WTC11 (cell line): ENCODE results near the gene TEX13B. TPM values are rescaled to one million over a fixed set of nuclear protein-coding genes. Genes with fewer than 3 reads are reported as not detected.

ENCODE experiments used
- ATAC-seq: fragments of 200-7000 bp; cut with Tn5 transposase; 2 replicates; pipeline ENCODE4 v1.10.0; 2021; ENCODE audit warnings: mild to moderate bottlenecking, moderate library complexity
- CTCF ChIA-PET: fragments of 300-600 bp; sonication (Branson Sonifier 250); formaldehyde crosslinking; loops from one replicate; lab custom pipeline; 2021; ENCODE audit warnings: antibody characterized with exemption; lab: Charles Lee
- POLR2A ChIA-PET: fragments of 350-600 bp; sonication (Branson Sonifier 250); formaldehyde crosslinking; loops from one replicate; lab custom pipeline; 2021; ENCODE audit warnings: antibody characterized with exemption; lab: Charles Lee
- DNase-seq: peaks from one replicate; pipeline ENCODE4 v3.0.0; 2021; ENCODE audit warnings: low spot score
- H3K27ac Mint-ChIP-seq: 2 replicates; pipeline ENCODE4 v1.8.0; 2021; ENCODE audit warnings: mixed read lengths
- H3K27me3 Mint-ChIP-seq: 2 replicates; pipeline ENCODE4 v1.8.0; 2021; ENCODE audit warnings: low read depth, mild to moderate bottlenecking, moderate library complexity, mixed read lengths
- H3K36me3 Mint-ChIP-seq: 2 replicates; pipeline ENCODE4 v1.8.0; 2021; ENCODE audit warnings: mixed read lengths
- H3K4me1 Mint-ChIP-seq: 2 replicates; pipeline ENCODE4 v1.8.0; 2022; ENCODE audit warnings: mixed read lengths
- H3K4me3 Mint-ChIP-seq: 2 replicates; pipeline ENCODE4 v1.8.0; 2021; ENCODE audit warnings: mild to moderate bottlenecking, moderate library complexity, mixed read lengths
- H3K9me3 Mint-ChIP-seq: 2 replicates; pipeline ENCODE4 v1.8.0; 2021; ENCODE audit warnings: mixed read lengths
- ATF3 ChIP-seq: sonication (generic); formaldehyde crosslinking; conservative IDR thresholded peaks from 2 replicates; pipeline ENCODE4 v1.8.1; 2022; ENCODE audit warnings: mild to moderate bottlenecking, missing genetic modification reagents
- CDX4 ChIP-seq: fragments of 250-450 bp; sonication (Bioruptor Pico); IDR thresholded peaks from 2 replicates; pipeline ENCODE4 v1.9.0; 2021; ENCODE audit warnings: moderate library complexity, mild to moderate bottlenecking, inconsistent platforms, borderline replicate concordance
- CREM ChIP-seq: sonication (generic); formaldehyde crosslinking; IDR thresholded peaks from 2 replicates; pipeline ENCODE4 v1.8.1; 2022; ENCODE audit warnings: mild to moderate bottlenecking, missing genetic modification reagents, moderate library complexity
- ESRRA ChIP-seq: sonication (generic); formaldehyde crosslinking; IDR thresholded peaks from 2 replicates; pipeline ENCODE4 v1.8.1; 2022; ENCODE audit warnings: mild to moderate bottlenecking, missing genetic modification reagents, borderline replicate concordance
- MXD4 ChIP-seq: fragments of 250-450 bp; sonication (Bioruptor Pico); IDR thresholded peaks from 2 replicates; pipeline ENCODE4 v1.8.0; 2021; ENCODE audit warnings: mild to moderate bottlenecking, moderate library complexity, borderline replicate concordance
- MYBL2 ChIP-seq: sonication (generic); formaldehyde crosslinking; IDR thresholded peaks from 2 replicates; pipeline ENCODE4 v1.8.1; 2023; ENCODE audit warnings: mild to moderate bottlenecking, moderate library complexity, missing genetic modification reagents
- NFATC4 ChIP-seq: fragments of 250-450 bp; sonication (Bioruptor Pico); IDR thresholded peaks from 2 replicates; pipeline ENCODE4 v1.9.0; 2021; ENCODE audit warnings: mild to moderate bottlenecking
- NFYB ChIP-seq: sonication (generic); formaldehyde crosslinking; conservative IDR thresholded peaks from 2 replicates; pipeline ENCODE4 v1.8.0; 2022; ENCODE audit warnings: low read depth, missing genetic modification reagents
- SMAD3 ChIP-seq: sonication (generic); formaldehyde crosslinking; IDR thresholded peaks from 2 replicates; pipeline ENCODE4 v1.8.0; 2022; ENCODE audit warnings: missing genetic modification reagents, mild to moderate bottlenecking, borderline replicate concordance
- SP1 ChIP-seq: sonication (generic); formaldehyde crosslinking; conservative IDR thresholded peaks from 2 replicates; pipeline ENCODE4 v1.8.1; 2022; ENCODE audit warnings: missing genetic modification reagents
- TEAD4 ChIP-seq: sonication (generic); formaldehyde crosslinking; IDR thresholded peaks from 2 replicates; pipeline ENCODE4 v1.8.0; 2022; ENCODE audit warnings: mild to moderate bottlenecking, missing genetic modification reagents
- TP53 ChIP-seq: sonication (generic); formaldehyde crosslinking; IDR thresholded peaks from 2 replicates; pipeline ENCODE4 v1.8.1; 2023; ENCODE audit warnings: mild to moderate bottlenecking, missing genetic modification reagents
- USF1 ChIP-seq: sonication (generic); formaldehyde crosslinking; IDR thresholded peaks from 2 replicates; pipeline ENCODE4 v1.8.0; 2022; ENCODE audit warnings: mild to moderate bottlenecking, missing genetic modification reagents
- ZMAT4 ChIP-seq: fragments of 250-450 bp; sonication (Bioruptor Pico); IDR thresholded peaks from 2 replicates; pipeline ENCODE4 v1.9.0; 2021; ENCODE audit warnings: mild to moderate bottlenecking
- ZNF219 ChIP-seq: sonication (generic); formaldehyde crosslinking; IDR thresholded peaks from 2 replicates; pipeline ENCODE4 v1.8.0; 2023; ENCODE audit warnings: missing genetic modification reagents, mild to moderate bottlenecking, borderline replicate concordance
- ZNF232 ChIP-seq: sonication (generic); formaldehyde crosslinking; IDR thresholded peaks from 2 replicates; pipeline ENCODE4 v1.8.0; 2022; ENCODE audit warnings: mild to moderate bottlenecking, missing genetic modification reagents
- ZNF416 ChIP-seq: fragments of 250-450 bp; sonication (Bioruptor Pico); IDR thresholded peaks from 2 replicates; pipeline ENCODE4 v1.9.0; 2021; ENCODE audit warnings: mild to moderate bottlenecking, inconsistent platforms
- total RNA-seq: library from RNA; stranded (reverse); gene quantifications from 3 replicates; pipeline ENCODE4 v1.2.3, GENCODE V29; 2021
- TF ChIP-seq, protein P1 (sequence below): sonication (generic); formaldehyde crosslinking; IDR thresholded peaks from 2 replicates; pipeline ENCODE4 v1.8.1; 2023; ENCODE audit warnings: mild to moderate bottlenecking, missing genetic modification reagents
- TF ChIP-seq, protein P2 (sequence below): sonication (generic); formaldehyde crosslinking; IDR thresholded peaks from 2 replicates; pipeline ENCODE4 v1.8.1; 2022; ENCODE audit warnings: mild to moderate bottlenecking, missing genetic modification reagents, moderate library complexity, borderline replicate concordance
- TF ChIP-seq, protein P3 (sequence below): fragments of 250-450 bp; sonication (Bioruptor Pico); conservative IDR thresholded peaks from 2 replicates; pipeline ENCODE4 v1.9.0; 2021; ENCODE audit warnings: mild to moderate bottlenecking
- TF ChIP-seq, protein P4 (sequence below): fragments of 200-600 bp; IDR thresholded peaks from 2 replicates; pipeline ENCODE4 v1.8.0; 2022; ENCODE audit warnings: antibody characterized with exemption

The TEX13B gene
- total RNA-seq, 1 experiment from 2014 or later, result 3.9 TPM

GRCh38 chrX:107936434-107936730, 45.8 kb downstream of the TEX13B start (continued):
- TF ChIP-seq, protein P1, sequence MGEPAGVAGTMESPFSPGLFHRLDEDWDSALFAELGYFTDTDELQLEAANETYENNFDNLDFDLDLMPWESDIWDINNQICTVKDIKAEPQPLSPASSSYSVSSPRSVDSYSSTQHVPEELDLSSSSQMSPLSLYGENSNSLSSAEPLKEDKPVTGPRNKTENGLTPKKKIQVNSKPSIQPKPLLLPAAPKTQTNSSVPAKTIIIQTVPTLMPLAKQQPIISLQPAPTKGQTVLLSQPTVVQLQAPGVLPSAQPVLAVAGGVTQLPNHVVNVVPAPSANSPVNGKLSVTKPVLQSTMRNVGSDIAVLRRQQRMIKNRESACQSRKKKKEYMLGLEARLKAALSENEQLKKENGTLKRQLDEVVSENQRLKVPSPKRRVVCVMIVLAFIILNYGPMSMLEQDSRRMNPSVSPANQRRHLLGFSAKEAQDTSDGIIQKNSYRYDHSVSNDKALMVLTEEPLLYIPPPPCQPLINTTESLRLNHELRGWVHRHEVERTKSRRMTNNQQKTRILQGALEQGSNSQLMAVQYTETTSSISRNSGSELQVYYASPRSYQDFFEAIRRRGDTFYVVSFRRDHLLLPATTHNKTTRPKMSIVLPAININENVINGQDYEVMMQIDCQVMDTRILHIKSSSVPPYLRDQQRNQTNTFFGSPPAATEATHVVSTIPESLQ (CRISPR knock-in tag), result no peak
- TF ChIP-seq SP1 (CRISPR knock-in tag) (no peak), MXD4 (no peak), CREM (no peak), SMAD3 (CRISPR knock-in tag) (no peak), MYBL2 (CRISPR knock-in tag) (no peak)
- TF ChIP-seq, protein P2, sequence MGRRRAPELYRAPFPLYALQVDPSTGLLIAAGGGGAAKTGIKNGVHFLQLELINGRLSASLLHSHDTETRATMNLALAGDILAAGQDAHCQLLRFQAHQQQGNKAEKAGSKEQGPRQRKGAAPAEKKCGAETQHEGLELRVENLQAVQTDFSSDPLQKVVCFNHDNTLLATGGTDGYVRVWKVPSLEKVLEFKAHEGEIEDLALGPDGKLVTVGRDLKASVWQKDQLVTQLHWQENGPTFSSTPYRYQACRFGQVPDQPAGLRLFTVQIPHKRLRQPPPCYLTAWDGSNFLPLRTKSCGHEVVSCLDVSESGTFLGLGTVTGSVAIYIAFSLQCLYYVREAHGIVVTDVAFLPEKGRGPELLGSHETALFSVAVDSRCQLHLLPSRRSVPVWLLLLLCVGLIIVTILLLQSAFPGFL (CRISPR knock-in tag), result no peak

GRCh38 chrX:107935664-107936433, 46.3 kb downstream of the TEX13B start:
- CTCF ChIA-PET, result interaction anchor here (0.5 to 0.9 kb wide), 2 partner anchors 21 to 161 kb away, joined by 3 read pairs; no protein-coding TSS in a partner anchor
- peak overlapping the region; percentile 83 for H3K4me3 Mint-ChIP-seq
- H3K9me3 Mint-ChIP-seq, result no peaks in the 10 kb centered on the region
- POLR2A ChIA-PET, result no interaction called here
- peak; percentile 86 for ATAC-seq
- no peak for TF ChIP-seq CDX4
- peak; percentile 19 for DNase-seq
- H3K36me3 Mint-ChIP-seq, result peaks cover 15% of the 10 kb centered on the region
- peaks cover 20% of the 10 kb centered on the region; the same call in 1 of the 2 replicates for H3K4me1 Mint-ChIP-seq
- peak overlapping the region; percentile 22; the same call in 1 of the 2 replicates for H3K27ac Mint-ChIP-seq
- H3K27me3 Mint-ChIP-seq, result no peaks in the 10 kb centered on the region; the same call in 1 of the 2 replicates

DNA sequence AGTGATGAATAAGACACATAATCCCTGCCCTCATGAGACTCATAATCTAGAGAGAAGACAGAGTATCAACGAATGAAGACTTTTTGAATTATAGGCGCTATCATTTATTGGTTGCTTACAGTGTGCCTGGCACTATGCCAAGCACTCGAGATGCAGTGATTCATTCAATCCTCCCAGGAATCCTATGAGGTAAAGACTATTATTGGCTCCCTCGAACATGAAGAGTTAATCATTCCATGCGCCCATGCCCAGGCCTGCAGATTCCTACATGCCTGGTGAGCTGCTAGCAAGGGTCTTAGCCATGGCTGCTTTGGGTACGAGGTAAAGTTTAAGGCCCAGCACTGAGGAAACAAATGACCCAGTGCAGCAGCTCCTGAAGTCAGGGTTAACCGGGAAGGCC, 47.0 kb downstream of the TEX13B start:
- ATAC-seq (peak; percentile 32), DNase-seq (no peak)
- H3K27ac Mint-ChIP-seq, result no peak overlapping the region
- peak overlapping the region; percentile 83 for H3K4me3 Mint-ChIP-seq
- ChIA-PET POLR2A (no interaction called here), CTCF (interaction anchor here (0.5 to 0.9 kb wide), 2 partner anchors 20 to 160 kb away, joined by 3 read pairs; no protein-coding TSS in a partner anchor)
- no peaks in the 10 kb centered on the region; the same call in 1 of the 2 replicates for H3K27me3 Mint-ChIP-seq
- H3K9me3 Mint-ChIP-seq, result no peaks in the 10 kb centered on the region
- TF ChIP-seq, protein P3, sequence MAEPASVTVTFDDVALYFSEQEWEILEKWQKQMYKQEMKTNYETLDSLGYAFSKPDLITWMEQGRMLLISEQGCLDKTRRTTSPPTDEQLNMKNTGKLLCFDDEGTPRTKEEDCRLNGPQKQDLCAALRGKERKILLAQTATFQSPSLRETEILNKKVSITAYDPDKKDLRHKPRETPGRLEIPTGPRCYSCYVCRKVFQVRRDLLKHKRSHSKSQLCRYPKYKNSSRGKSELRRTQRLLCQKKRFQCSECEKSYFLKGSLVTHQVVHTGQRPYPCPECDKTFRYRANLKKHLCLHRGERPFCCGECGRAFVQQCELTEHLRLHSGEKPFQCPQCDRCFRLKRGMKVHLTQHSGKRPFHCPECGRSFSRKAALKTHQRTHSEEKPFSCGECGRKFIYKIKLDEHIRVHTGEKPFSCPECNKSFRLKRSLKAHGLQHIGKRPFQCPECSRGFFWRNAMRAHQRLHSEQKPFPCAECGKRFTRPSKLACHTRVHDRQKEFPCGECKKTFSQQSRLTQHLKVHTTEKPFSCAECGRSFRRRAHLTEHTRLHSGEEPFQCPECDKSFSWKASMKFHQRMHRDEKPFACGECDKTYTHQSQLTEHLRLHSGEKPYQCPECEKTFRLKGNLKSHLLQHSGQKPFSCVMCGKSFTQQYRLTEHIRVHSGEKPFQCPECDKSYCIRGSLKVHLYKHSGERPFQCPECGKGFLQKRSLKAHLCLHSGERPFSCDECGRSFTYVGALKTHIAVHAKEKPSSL (CRISPR knock-in tag), result no peak
- TF ChIP-seq ZMAT4 (CRISPR knock-in tag) (no peak), NFYB (CRISPR knock-in tag) (no peak), ATF3 (CRISPR knock-in tag) (no peak), MYBL2 (CRISPR knock-in tag) (no peak), TEAD4 (CRISPR knock-in tag) (no peak), ZNF416 (CRISPR knock-in tag) (no peak), ZNF232 (CRISPR knock-in tag) (no peak), ZNF219 (CRISPR knock-in tag) (no peak), USF1 (CRISPR knock-in tag) (no peak), NFATC4 (no peak), ESRRA (CRISPR knock-in tag) (no peak), TP53 (CRISPR knock-in tag) (no peak)
- TF ChIP-seq, protein P4, sequence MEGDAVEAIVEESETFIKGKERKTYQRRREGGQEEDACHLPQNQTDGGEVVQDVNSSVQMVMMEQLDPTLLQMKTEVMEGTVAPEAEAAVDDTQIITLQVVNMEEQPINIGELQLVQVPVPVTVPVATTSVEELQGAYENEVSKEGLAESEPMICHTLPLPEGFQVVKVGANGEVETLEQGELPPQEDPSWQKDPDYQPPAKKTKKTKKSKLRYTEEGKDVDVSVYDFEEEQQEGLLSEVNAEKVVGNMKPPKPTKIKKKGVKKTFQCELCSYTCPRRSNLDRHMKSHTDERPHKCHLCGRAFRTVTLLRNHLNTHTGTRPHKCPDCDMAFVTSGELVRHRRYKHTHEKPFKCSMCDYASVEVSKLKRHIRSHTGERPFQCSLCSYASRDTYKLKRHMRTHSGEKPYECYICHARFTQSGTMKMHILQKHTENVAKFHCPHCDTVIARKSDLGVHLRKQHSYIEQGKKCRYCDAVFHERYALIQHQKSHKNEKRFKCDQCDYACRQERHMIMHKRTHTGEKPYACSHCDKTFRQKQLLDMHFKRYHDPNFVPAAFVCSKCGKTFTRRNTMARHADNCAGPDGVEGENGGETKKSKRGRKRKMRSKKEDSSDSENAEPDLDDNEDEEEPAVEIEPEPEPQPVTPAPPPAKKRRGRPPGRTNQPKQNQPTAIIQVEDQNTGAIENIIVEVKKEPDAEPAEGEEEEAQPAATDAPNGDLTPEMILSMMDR, result no peak
- TF ChIP-seq, protein P1 (CRISPR knock-in tag), result no peak
- H3K36me3 Mint-ChIP-seq, result peaks cover 14% of the 10 kb centered on the region
- H3K4me1 Mint-ChIP-seq, result peaks cover 20% of the 10 kb centered on the region; the same call in 1 of the 2 replicates
